ENCODE data around the gene AMBP.

GRCh38 chr9:114121227-114122135, 43.4 kb upstream of the AMBP start:
- TF ChIP-seq CTCF (conservative IDR thresholded peaks at IDR 0.05), result no peak
- TF ChIP-seq EZH2 (IDR thresholded peaks at IDR 0.05; ENCODE audit: low read depth), result no peak

Data from PC-9 (cell line).